ENCODE data around the gene NCAPD2.

Gene NCAPD2

DNA sequence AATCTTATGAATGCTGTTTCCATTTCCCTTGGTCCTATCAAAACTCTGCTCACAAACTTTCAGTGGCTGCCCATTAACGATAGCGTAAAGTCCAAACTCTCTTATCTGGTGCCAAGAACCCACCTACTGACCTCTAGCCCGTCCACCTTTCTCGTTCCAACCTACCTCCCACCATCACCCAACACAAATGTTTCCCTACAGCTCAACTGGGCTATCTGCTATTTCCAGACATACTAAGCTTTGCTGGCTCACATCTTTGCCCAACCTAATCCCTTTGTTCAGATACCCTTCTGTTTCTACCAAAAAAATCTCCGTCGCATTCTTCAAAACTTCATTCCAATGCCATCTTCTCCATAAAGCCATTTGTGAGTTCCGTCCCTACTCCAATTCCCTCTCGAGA is 81.7 kb downstream of the NCAPD2 start:
- in situ Hi-C loops (cut with MboI; ENCODE audit: low sequenced_read_pairs, unreplicated experiment) = no loop called here
- no peak for DNase-seq (ENCODE audit: low spot score)
- TF ChIP-seq, protein P1, sequence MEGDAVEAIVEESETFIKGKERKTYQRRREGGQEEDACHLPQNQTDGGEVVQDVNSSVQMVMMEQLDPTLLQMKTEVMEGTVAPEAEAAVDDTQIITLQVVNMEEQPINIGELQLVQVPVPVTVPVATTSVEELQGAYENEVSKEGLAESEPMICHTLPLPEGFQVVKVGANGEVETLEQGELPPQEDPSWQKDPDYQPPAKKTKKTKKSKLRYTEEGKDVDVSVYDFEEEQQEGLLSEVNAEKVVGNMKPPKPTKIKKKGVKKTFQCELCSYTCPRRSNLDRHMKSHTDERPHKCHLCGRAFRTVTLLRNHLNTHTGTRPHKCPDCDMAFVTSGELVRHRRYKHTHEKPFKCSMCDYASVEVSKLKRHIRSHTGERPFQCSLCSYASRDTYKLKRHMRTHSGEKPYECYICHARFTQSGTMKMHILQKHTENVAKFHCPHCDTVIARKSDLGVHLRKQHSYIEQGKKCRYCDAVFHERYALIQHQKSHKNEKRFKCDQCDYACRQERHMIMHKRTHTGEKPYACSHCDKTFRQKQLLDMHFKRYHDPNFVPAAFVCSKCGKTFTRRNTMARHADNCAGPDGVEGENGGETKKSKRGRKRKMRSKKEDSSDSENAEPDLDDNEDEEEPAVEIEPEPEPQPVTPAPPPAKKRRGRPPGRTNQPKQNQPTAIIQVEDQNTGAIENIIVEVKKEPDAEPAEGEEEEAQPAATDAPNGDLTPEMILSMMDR (IDR thresholded peaks at IDR 0.05; ENCODE audit: borderline replicate concordance, control extremely low read depth, extremely low read depth, insufficient read depth, missing control alignments) = no peak

Data from GM13976 (cell line).